ENCODE results near the gene ARHGAP6.

ARHGAP6 gene

GRCh38 chrX:11540532-11541377 is 125.0 kb downstream of the ARHGAP6 start:
- no peak overlapping the region for H3K27ac ChIP-seq
- no peak for DNase-seq (ENCODE audit: low spot score)
- H3K4me3 ChIP-seq: no peak overlapping the region
- no peak for TF ChIP-seq CTCF (IDR thresholded peaks at IDR 0.05)

GRCh38 chrX:11537141-11537540 is 128.6 kb downstream of the ARHGAP6 start:
- H3K27ac ChIP-seq: no peak overlapping the region
- DNase-seq (ENCODE audit: low spot score): no peak
- H3K4me3 ChIP-seq: no peak overlapping the region
- TF ChIP-seq CTCF (IDR thresholded peaks at IDR 0.05): no peak

GRCh38 chrX:11535156-11535919 is 130.4 kb downstream of the ARHGAP6 start:
- H3K27ac ChIP-seq: no peak overlapping the region
- no peak for TF ChIP-seq CTCF (IDR thresholded peaks at IDR 0.05)
- no peak for DNase-seq (ENCODE audit: low spot score)

DNA sequence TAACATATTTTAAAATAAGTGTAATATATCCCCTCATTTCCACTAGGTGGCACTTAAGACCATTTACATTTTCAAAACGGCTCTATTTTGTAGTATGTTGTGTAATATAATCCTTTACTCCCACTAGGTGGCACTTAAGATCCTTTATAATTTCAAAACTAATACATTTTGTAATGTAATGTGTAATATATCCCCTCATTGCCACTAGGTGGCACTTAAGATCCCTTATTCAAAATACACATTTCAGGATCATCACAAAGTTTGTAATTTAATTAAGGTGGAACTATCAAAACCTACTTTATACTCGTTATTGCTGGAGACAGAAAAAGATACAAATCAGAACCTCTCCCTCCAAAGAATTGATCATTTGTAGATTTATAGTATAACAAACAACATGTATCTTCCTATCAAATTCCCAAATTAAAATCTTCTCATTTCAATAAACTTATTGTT is 132.5 kb downstream of the ARHGAP6 start:
- H3K4me3 ChIP-seq: no peak overlapping the region
- no peak for DNase-seq (ENCODE audit: low spot score)
- H3K27ac ChIP-seq: no peak overlapping the region
- peak; percentile 68 for TF ChIP-seq CTCF (IDR thresholded peaks at IDR 0.05)

More at GRCh38 chrX:11535156-11535919, 130.4 kb downstream of the ARHGAP6 start:
- no peak overlapping the region for H3K4me3 ChIP-seq

DNA sequence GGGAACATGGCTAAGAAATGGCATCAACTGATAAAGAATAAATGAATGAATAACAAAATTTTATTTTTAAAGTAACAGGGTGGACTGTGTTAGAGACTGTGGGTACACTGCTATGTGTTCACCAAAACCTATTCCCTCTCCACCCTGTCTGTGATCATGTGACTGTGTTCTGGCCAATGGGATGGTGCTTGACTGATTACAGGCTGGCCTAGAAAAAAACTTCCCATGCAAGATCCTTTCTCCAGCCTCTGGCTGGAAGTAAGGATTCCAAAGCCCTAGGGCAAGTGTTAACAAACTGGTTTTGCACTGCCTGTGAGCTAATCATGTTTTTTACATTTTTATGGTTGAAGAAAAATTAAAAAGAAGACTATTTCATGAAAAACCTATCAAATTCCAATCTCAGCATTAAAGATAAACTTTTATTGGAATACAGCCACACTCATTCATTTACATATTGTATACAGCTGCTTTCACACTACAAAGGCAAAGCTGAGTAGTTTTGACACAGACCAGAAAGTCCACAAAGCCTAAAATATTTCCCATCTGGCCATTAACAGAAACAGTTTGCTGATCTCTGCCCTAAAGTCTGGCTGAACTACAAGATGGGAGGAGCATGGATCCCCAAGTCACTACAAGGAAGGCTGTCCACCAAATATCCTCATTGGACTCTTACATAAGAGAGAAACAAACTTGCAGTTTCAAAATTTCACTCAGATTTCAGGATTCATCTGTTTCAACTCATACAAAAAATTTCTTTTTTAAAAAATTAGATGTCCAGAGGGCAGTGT is 133.2 kb downstream of the ARHGAP6 start:
- DNase-seq (ENCODE audit: low spot score): no peak
- Histone ChIP-seq H3K4me3 (no peak overlapping the region), H3K27ac (no peak overlapping the region)
- TF ChIP-seq CTCF (IDR thresholded peaks at IDR 0.05): no peak

DNA sequence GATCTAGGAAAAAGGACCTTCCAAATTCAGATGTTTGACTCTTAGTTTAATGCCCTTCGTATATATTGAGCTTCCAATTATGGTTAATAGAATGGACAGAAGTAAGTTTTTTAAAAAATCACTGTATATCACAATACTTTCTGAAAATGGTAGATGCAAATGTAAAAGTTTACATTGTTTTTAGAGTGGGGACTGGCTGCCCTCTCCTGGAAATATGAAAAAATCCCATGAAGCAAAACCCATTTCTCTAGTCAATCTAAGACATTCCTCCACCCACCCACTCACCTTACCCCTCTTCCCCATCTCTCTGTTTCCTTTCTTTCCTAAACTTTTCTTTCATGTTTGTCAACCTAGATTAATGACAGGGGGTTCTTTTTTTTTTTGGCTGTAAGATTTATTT is 134.5 kb downstream of the ARHGAP6 start:
- no peak for TF ChIP-seq CTCF (IDR thresholded peaks at IDR 0.05)
- no peak for DNase-seq (ENCODE audit: low spot score)
- no peak overlapping the region for H3K27ac ChIP-seq
- H3K4me3 ChIP-seq: no peak overlapping the region
